NK-92 treated with Interleukin-12 subunit alpha and Interleukin-12 subunit beta, amount 100 ng/mL, for 24 hours (cell line): ENCODE measurements around the gene PHLDB1.
A peak's percentile ranks its signal among the peaks of the same experiment; 100 is the strongest.
"Not testable (repeated sequence)": the region's sequence is repeated elsewhere in the genome, so short reads cannot be mapped to it uniquely, and the experiment has no call there.

Source experiments
- DNase-seq: peaks from one replicate; lab custom pipeline; 2025; lab: John Stamatoyannopoulos, UW

The PHLDB1 gene

GRCh38 chr11:118606157-118606843 is 1.1 kb upstream of the PHLDB1 start:
- DNase-seq: no peak

GRCh38 chr11:118606844-118607228 is 579 bp upstream of the PHLDB1 start:
- DNase-seq: no peak

- no peak for DNase-seq
These were observed 1.2 kb downstream of the PHLDB1 start for GRCh38 chr11:118608360-118609227.

GRCh38 chr11:118609380-118610224 is 2.2 kb downstream of the PHLDB1 start:
- no peak for DNase-seq

- DNase-seq: no peak
These were observed 2.9 kb downstream of the PHLDB1 start for GRCh38 chr11:118610225-118610772.

- peak; percentile 27 for DNase-seq
These were observed 3.5 kb downstream of the PHLDB1 start for GRCh38 chr11:118610773-118611432.

GRCh38 chr11:118611433-118611795 is 4.0 kb downstream of the PHLDB1 start:
- DNase-seq: not testable (repeated sequence)

- no peak for DNase-seq
These were observed 5.0 kb downstream of the PHLDB1 start for GRCh38 chr11:118612378-118612777.

GRCh38 chr11:118614511-118614910 is 7.1 kb downstream of the PHLDB1 start:
- no peak for DNase-seq

GRCh38 chr11:118615282-118615975 is 8.0 kb downstream of the PHLDB1 start:
- no peak for DNase-seq

GRCh38 chr11:118615976-118616371 is 8.6 kb downstream of the PHLDB1 start:
- DNase-seq: no peak

- no peak for DNase-seq
These were observed 10.9 kb downstream of the PHLDB1 start for GRCh38 chr11:118618115-118618990.

- DNase-seq: no peak
These were observed 11.6 kb downstream of the PHLDB1 start for GRCh38 chr11:118618991-118619375.

- no peak for DNase-seq
These were observed 12.2 kb downstream of the PHLDB1 start for GRCh38 chr11:118619444-118620197.

GRCh38 chr11:118620529-118621070 is 13.2 kb downstream of the PHLDB1 start:
- no peak for DNase-seq

GRCh38 chr11:118621071-118621783 is 13.8 kb downstream of the PHLDB1 start:
- no peak for DNase-seq

- no peak for DNase-seq
These were observed 14.5 kb downstream of the PHLDB1 start for GRCh38 chr11:118621784-118622375.
